Stimulated activated CD8-positive, alpha-beta memory T cell treated with anti-CD3 and anti-CD28 coated beads, Interleukin-4, amount 100 ng/mL, for 4 hours (primary cell): Measurements from ENCODE around the gene ACTN2.

Experiments used
- DNase-seq, 2 donors: peaks; one replicate each; pipeline ENCODE4 v3.0.0-alpha.2; 2020; ENCODE audit warnings: low read depth in 2 of 2, low spot score in 1 of 2

The ACTN2 gene

GRCh38 chr1:236741753-236742152 is 55.5 kb downstream of the ACTN2 start:
- no peak for DNase-seq

- no peak for DNase-seq
Observed at GRCh38 chr1:236742421-236743160, 56.3 kb downstream of the ACTN2 start.

DNA sequence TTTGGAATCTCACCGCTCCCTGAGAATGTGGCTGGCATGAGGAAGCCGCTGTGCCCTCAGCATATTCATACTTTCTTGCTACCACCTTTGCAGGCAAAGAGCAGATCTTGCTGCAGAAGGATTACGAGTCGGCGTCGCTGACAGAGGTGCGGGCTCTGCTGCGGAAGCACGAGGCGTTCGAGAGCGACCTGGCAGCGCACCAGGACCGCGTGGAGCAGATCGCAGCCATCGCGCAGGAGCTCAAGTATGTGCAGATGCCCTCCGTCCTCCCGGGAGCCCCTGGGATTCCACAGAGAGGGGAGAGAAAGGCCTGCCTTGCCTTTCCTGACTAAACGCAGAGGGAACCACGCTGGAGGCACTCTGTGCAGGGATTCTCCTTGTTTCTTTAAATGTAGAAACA is 58.2 kb downstream of the ACTN2 start:
- DNase-seq, result no peak

DNA sequence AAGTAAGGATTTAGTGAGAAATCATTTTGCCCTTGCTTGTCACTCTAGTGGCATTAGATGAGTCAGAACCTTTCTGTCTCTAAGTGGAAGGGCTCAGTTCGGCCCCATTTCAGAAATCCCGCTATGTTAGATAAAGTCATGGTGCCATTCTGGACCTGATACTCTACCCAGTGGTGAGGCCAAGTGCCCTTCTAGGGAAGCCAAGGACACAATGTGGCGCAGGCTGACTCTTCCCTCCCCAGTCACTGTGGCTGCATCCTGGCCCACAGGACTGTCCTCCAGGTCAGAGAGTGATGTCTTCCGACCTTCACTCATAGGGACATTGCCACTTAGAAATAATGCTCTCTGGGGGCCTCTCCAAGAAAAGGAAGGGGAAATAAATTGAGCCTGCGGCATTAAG is 60.5 kb downstream of the ACTN2 start:
- no peak for DNase-seq

DNA sequence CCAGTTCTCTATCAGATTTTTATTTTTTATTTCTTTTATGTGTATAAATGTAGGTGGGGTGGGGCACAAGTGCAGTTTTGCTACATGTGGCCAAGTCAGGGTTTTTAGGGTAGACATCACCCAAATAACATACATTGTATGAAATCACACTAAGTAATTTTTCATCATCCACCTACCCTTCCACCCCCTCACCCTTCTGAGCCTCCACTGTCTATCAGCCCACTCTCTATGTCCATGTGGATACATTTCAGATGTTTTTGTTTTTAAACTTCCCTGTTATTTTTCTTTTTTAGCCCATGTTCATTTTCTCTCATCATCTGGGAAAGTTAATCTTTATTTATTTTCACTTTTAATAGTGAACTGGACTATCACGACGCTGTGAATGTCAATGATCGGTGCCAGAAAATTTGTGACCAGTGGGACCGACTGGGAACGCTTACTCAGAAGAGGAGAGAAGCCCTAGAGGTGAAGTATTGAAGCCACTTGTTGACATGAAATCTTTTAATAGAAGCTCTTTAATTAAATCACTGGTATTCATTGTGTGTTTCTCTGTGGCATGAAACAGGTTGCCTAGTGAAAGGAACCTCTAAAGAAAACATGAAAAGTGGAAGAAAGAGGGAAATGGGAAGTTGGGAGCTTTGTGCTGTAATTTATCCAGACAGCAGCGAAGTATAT is 61.1 kb downstream of the ACTN2 start:
- no peak for DNase-seq

DNA sequence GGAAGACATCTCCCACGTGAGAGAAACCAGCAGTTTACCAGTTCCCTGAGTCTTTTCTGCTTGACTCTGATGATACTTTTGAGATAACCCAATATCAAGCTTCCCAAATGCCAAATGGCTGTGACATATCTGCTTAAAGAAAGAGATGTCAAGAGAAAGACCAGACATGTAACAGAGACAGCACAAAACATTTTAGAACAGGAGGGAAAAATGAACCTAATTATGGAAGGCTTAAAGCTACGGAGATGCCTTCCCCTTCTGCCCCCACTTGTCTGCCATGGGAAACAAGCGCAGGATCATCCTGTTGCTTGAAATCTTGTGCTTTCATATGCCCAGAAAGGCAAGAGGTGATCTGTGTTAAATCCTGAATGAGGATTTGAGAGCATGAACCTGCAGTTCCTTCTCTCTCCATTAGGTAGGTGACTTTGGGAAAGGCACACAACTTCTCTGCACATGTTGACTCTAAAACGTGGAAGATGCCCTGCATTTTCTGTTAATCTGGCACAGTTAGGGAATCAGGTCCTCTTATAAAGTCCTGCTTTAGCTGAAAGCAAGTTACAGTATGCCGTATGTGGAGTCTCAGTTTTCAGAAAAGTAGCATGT is 62.1 kb downstream of the ACTN2 start:
- DNase-seq, result no peak

GRCh38 chr1:236750928-236751327 is 64.6 kb downstream of the ACTN2 start:
- DNase-seq, result no peak

GRCh38 chr1:236751385-236751784 is 65.1 kb downstream of the ACTN2 start:
- no peak for DNase-seq

DNA sequence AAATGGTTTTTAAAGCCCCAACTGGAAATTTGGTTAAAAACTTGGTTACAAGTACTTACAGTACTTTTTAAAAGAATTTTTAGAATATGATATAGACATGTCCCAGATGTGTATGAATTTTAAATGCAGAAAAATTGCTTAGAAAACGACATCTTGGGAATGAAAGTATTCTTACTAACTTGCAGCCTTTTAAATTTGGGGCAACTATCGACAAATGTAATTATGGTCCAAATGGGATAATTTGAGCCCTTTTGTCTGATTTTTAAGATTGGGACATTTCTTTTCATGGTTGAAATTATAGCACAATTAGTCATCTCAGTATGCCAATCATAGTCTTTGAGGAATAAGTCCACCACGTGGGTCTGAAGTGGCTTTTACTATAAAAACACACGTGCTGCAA is 65.6 kb downstream of the ACTN2 start:
- no peak for DNase-seq

DNA sequence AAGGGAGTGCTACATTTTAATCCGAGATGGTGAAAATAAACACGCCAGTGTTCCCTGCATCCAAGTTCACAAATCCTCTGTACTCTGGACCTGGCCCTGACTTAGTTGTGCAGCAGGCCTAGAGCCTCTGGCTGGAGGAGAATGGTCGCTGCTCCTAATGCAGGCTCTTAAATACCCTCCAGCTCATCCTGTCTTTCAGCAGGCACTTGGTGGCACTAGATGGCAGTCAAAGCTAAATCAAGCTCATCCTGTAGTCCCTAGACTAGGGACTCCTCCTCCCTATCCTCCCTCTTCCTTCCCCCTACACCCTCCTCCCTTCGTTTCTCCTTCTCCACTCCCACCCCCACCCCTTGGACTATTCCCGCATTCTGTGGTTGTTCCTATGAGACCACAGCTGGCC is 67.2 kb downstream of the ACTN2 start:
- no peak for DNase-seq

- no peak for DNase-seq
Observed at GRCh38 chr1:236753964-236754363, 67.7 kb downstream of the ACTN2 start.

GRCh38 chr1:236754525-236755210 is 68.4 kb downstream of the ACTN2 start:
- no peak for DNase-seq

DNA sequence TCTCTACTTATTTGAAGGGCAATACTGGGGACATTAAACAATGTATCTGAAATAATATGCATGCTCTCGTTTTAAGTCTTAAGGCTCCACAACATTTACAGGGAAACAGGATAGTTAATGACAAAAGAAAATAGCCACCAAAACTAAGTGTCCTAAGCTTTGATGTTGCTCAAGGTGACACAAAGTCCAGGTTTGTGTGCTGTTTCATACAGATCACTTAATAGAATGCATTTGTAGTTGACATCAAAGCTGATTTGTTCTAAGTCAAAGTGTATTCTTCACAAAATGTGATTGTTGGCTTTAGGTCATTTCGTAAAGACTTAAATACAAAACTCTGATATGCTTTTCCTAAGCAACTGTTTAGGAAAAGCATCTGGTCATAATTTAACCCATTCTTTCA is 71.3 kb downstream of the ACTN2 start:
- no peak for DNase-seq

- DNase-seq, result no peak
Observed at GRCh38 chr1:236759252-236759859, 73.1 kb downstream of the ACTN2 start.

- DNase-seq, result no peak
Observed at GRCh38 chr1:236760480-236760879, 74.2 kb downstream of the ACTN2 start.

- no peak for DNase-seq
Observed at GRCh38 chr1:236760986-236761385, 74.7 kb downstream of the ACTN2 start.

DNA sequence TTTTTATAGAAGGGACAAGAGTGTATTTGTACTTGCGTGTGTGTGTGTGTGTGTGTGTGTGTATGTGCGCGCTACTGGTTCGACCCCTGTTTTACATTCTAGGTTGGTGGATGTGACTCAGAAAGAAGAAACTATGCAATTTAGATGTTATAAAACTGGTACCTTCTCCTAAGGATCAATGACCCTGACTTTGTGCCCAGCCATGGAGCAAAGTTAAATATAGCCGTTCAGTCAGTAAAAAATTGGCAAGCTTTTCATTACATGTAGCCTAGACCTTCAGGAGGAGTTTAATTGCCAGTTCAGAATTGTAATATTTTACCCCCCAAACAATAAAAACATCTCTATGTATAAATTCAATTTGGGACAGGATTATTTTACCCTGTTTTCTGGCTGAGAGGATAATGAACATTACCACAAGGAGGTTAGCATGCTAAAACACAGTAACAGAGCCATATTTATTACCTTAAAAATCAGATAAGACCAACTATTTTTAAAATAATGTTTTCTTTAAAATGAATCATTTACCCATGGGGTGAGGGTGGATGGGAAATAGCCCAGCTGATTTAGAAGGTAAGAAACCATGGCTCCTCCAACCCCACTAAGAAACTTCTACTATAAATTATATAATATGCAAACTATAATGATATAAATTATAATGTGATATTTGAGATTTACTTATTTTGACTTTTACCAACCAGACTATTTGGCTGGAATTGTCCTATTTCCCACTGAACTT is 75.3 kb downstream of the ACTN2 start:
- DNase-seq, result no peak

DNA sequence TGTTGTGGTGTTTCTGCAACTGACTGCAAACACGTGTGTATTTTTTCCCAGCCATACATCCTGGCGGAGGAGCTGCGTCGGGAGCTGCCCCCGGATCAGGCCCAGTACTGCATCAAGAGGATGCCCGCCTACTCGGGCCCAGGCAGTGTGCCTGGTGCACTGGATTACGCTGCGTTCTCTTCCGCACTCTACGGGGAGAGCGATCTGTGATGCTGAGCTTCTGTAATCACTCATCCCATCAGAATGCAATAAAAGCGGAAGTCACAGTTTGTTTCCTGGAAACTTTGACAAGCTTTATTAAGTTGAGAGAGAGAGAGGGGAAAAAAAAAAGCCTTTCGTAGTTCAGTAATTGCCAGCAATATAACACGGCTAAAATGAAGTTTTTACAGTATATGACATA is 76.1 kb downstream of the ACTN2 start:
- no peak for DNase-seq

- DNase-seq, result no peak
Observed at GRCh38 chr1:236765831-236766230, 79.5 kb downstream of the ACTN2 start.

GRCh38 chr1:236766506-236766905 is 80.2 kb downstream of the ACTN2 start:
- no peak for DNase-seq

DNA sequence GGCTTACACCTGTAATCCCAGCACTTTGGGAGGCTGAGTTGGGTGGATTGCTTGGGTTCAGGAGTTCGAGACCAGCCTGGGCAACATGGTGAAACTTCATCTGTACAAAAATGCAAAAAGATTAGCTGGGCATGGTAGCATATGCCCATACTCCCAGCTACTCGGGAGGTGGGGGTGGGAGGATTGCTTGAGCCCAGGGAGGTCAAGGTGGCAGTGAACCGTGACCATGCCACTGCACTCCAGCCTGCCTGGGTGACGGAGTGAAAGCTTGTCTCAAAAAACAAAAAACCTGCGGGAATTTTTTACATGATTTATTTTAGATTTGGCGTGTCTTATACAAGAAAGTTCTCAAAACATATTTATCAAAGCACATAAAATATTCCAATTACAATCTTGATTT is 81.0 kb downstream of the ACTN2 start:
- no peak for DNase-seq
